Activated CD4-positive, alpha-beta T cell treated with anti-CD3 and anti-CD28 coated beads, Interleukin-10, Interleukin-2, amounts not matched to agents 100 ng/mL and 50 ng/mL, durations not matched to agents 16 hours and 8 hours (primary cell): Measurements from ENCODE around the gene PDK1.
A peak's percentile ranks its signal among the peaks of the same experiment; 100 is the strongest.
"Not testable (repeated sequence)": the region's sequence is repeated elsewhere in the genome, so short reads cannot be mapped to it uniquely, and the experiment has no call there.

Experiments used
- DNase-seq: peaks from one replicate; pipeline ENCODE4 v3.0.0-alpha.2; 2020

The PDK1 gene

GRCh38 chr2:172554352-172555271 is 1.3 kb upstream of the PDK1 start:
- DNase-seq = no peak

GRCh38 chr2:172555272-172555521 is 693 bp upstream of the PDK1 start:
- DNase-seq = no peak

GRCh38 chr2:172556284-172557033 is 569 bp downstream of the PDK1 start:
- DNase-seq = peak; percentile 83

GRCh38 chr2:172558372-172558771 is 2.5 kb downstream of the PDK1 start:
- no peak for DNase-seq

DNA sequence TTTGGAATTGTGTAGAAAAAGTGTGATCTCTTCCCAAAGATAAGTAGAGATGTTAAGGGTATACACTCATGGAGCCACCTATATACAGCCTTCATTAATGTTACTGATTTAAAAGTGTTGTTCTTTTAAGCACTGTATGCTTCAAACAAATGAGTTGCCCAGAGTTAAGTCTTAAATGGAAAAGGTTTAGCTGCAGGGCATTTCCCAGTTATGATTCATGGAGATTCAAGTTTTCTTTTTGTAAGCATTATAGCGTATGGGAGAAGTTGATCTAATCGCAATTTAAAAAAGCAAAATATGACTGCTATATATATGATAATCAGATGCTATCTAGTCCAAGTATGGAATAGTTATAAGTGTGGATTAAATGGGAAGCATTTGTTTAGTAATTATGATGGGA is 4.8 kb downstream of the PDK1 start:
- no peak for DNase-seq

- no peak for DNase-seq
These were observed 5.4 kb downstream of the PDK1 start for GRCh38 chr2:172561270-172561669.

- DNase-seq = no peak
These were observed 6.4 kb downstream of the PDK1 start for GRCh38 chr2:172562298-172562697.

DNA sequence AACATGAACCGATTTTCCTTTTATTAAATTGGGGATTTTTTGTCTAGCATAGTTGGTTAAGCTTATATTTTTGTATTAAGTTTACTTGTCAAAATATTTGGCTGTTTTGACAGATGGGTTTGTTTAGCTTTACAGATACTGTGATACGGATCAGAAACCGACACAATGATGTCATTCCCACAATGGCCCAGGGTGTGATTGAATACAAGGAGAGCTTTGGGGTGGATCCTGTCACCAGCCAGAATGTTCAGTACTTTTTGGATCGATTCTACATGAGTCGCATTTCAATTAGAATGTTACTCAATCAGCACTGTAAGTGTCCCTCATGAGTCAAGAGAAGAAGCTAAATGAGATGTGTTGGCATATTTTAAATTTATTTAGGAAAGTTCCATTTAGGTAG is 8.5 kb downstream of the PDK1 start:
- no peak for DNase-seq

DNA sequence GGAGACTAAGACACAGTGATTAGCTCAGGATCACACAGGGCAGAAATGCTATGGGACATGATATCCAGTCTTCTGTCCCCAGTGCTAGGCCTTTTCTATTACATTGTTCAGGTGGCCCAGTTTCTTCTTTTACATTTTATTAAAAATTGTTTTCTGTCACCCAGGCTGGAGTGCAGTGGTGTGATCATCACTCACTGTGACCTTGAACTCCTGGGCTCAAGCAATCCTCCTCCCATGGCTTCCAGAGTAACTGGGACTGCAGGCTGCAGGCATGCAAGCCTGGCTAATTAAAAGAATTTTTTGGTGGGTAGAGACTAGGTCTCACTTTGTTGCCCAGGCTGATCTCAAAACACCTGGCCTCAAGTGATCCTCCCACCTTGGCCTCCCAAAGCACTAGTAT is 15.4 kb downstream of the PDK1 start:
- DNase-seq = no peak

DNA sequence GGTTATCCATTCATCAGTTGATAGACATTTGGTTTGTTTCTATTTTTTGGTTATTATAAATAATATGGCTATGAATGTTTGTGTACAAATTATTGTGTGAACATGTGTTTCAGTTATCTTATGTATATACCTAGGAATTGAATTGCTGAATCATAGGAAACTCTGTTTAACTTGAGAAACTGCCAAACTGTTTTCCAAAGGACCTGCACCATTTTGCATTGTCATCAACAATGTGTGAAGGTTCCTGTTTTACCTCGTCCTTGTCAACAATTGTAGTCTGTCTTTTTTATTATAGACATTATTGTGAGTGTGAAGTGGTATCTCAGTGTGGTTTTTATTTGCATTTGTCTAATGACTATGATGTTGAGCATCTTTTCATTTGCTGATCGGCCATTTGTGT is 17.1 kb downstream of the PDK1 start:
- no peak for DNase-seq

- DNase-seq = no peak
These were observed 19.1 kb downstream of the PDK1 start for GRCh38 chr2:172574965-172575364.

GRCh38 chr2:172578054-172578453 is 22.2 kb downstream of the PDK1 start:
- no peak for DNase-seq

GRCh38 chr2:172578860-172579512 is 23.1 kb downstream of the PDK1 start:
- DNase-seq = no peak

- DNase-seq = no peak
These were observed 24.7 kb downstream of the PDK1 start for GRCh38 chr2:172580544-172580943.

DNA sequence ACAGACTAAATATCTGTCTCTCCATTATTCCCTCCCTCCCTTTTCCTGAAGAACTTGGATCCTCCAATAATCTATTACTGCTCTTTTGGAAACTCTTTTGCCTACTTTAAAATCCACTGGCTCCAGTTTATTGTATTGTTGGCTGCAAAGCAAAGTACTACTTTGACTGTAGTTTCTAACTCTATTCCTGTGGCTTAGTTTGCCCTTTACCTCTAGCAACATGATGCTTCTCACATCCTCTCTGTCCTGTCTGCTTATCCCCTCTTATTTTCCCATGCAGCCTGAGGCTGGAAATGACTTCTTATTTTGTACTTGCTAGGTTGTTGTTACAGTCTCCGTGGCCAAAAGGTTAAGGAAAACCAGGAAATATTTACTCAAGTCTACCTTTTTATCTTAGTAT is 26.8 kb downstream of the PDK1 start:
- no peak for DNase-seq

DNA sequence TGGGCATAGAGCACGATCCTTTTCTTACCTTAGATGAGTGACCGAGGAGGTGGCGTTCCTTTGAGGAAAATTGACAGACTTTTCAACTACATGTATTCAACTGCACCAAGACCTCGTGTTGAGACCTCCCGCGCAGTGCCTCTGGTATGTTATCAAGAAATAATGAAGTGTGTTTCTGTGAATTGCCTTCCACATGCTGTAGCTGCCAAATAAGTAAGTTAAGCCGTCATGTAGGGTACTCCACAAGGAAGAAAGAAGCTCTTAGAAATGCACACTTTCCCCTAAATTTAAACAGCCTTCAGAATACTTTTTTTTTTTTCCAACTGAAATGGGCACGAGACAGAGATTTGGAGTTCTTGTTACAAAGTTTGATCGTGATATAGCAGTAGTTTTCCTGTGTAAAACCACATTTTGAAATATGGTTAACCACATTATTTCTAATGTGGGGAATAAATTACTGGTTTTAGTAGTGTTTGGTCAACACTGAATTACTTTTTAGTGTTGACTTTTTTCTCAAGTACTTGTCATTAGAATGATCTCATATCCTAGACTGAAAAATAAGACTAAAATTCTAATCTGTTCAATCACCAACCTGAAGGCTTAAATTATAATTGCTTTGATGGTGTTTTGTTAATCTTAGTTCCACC is 30.5 kb downstream of the PDK1 start:
- DNase-seq = peak; percentile 66

GRCh38 chr2:172587231-172587630 is 31.3 kb downstream of the PDK1 start:
- DNase-seq = peak; percentile 56

- no peak for DNase-seq
These were observed 33.0 kb downstream of the PDK1 start for GRCh38 chr2:172588931-172589330.

GRCh38 chr2:172591386-172591785 is 35.5 kb downstream of the PDK1 start:
- not testable (repeated sequence) for DNase-seq

GRCh38 chr2:172592190-172592589 is 36.3 kb downstream of the PDK1 start:
- not testable (repeated sequence) for DNase-seq

GRCh38 chr2:172596776-172597175 is 40.9 kb downstream of the PDK1 start:
- no peak for DNase-seq

DNA sequence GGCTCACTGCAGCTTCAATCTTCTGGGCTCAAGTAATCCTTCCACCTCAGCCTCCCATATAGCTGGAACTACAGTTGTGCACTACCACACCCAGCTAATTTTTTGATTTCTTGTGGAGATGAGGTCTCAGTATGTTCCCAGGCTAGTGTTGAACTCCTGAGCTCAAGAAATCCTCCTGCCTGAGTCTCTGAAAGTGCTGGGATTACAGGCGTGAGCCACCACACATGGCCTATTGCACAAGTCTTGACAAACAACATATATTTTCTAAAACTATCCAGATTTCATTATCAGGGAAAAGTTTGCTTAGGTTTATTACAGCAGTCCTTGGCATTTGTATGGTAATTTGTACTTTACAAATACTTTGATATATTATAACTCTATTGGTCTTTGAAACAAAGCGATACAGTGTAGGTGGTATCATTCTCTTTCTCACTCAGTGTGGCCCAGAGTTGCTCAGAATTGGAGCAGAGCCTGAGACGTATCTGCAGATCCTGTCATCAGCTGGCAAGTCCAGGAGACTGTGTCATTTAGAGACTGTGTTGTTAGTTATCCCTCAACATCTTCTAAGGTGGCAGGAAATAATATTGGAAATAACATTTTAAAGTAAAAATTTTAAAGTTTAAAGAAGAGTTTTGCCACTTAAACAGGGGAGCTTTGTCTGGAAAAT is 41.4 kb downstream of the PDK1 start:
- DNase-seq = peak; percentile 19

DNA sequence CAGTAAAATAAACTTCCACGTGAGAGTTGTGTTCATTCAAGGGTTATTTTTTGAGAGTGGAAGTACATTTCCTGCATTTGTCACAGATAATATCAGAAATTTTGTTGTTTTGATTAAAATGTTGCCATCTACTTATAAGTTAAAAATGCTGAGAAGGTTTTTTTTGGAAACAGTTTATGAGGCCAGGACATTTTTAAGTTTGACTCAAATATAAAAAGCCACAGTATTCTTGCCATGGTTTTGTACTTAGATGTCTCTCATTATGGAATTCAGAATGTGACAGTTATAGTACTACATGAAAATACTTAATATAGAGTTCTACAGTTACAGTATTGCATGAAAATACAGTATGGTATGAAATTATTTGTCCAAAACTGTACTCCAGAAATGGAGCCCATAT is 44.1 kb downstream of the PDK1 start:
- DNase-seq = no peak
